GM12878 (cell line): Measurements from ENCODE around the gene PLAC8.
"Not testable (repeated sequence)": the region's sequence is repeated elsewhere in the genome, so short reads cannot be mapped to it uniquely, and the experiment has no call there.

Experiments used
- CHD4 ChIP-seq: fragments of 200-600 bp; sonication (generic); IDR thresholded peaks from 2 replicates; pipeline ENCODE4 v1.6.1; 2016; ENCODE audit warnings: mild to moderate bottlenecking
- CTCF ChIP-seq, 3 experiments: IDR thresholded peaks in 2 of 3; conservative IDR thresholded peaks in 1 of 3; 2 replicates each; pipeline ENCODE4 v1.5.1; 2011; ENCODE audit warnings: low read depth in 3 of 3, low read length in 3 of 3, mild to moderate bottlenecking in 3 of 3, control low read depth in 2 of 3, moderate library complexity in 2 of 3, inconsistent platforms in 1 of 3, mixed read lengths in 1 of 3; ENCODE audit not compliant: control insufficient read depth in 2 of 3, insufficient read depth in 1 of 3; ENCODE audit errors: extremely low read depth in 1 of 3
- EP300 ChIP-seq, 2 experiments: fragments of 150-350 bp in 1 of 2; IDR thresholded peaks; 2 replicates each; pipeline ENCODE4 v1.6.1; 2011 to 2012; ENCODE audit warnings: low read depth in 2 of 2, low read length in 2 of 2, borderline replicate concordance in 1 of 2, improper control_type of control experiment in 1 of 2, inconsistent platforms in 1 of 2; ENCODE audit not compliant: control insufficient read depth in 1 of 2
- EZH2 ChIP-seq: IDR thresholded peaks from 2 replicates; pipeline ENCODE4 v1.6.1; 2012; ENCODE audit warnings: low read depth, mild to moderate bottlenecking, control low read depth, inconsistent platforms, low read length, borderline replicate concordance; ENCODE audit not compliant: control insufficient read depth
- FOXM1 ChIP-seq: IDR thresholded peaks from 2 replicates; pipeline ENCODE4 v1.6.1; 2012; ENCODE audit warnings: low read depth, mild to moderate bottlenecking, inconsistent platforms, low read length, moderate library complexity
- GABPA ChIP-seq: IDR thresholded peaks from 2 replicates; pipeline ENCODE4 v1.6.1; 2014; ENCODE audit warnings: antibody characterized with exemption, low read depth, mild to moderate bottlenecking, inconsistent platforms
- JUNB ChIP-seq: IDR thresholded peaks from 2 replicates; pipeline ENCODE4 v1.6.1; 2016; ENCODE audit warnings: antibody characterized with exemption, mild to moderate bottlenecking
- MEF2A ChIP-seq: IDR thresholded peaks from 2 replicates; pipeline ENCODE4 v1.6.1; 2011; ENCODE audit warnings: low read depth, mild to moderate bottlenecking, low read length, moderate library complexity; ENCODE audit not compliant: insufficient read depth
- NFIC ChIP-seq: IDR thresholded peaks from 2 replicates; pipeline ENCODE4 v1.6.1; 2012; ENCODE audit warnings: low read depth, mild to moderate bottlenecking, inconsistent platforms, low read length, moderate library complexity
- POLR2A ChIP-seq: IDR thresholded peaks from 2 replicates; pipeline ENCODE4 v1.6.1; 2011; ENCODE audit warnings: low read depth, mild to moderate bottlenecking, low read length
- POLR2AphosphoS2 ChIP-seq: IDR thresholded peaks from 2 replicates; pipeline ENCODE4 v1.6.1; 2011; ENCODE audit warnings: low read depth, mild to moderate bottlenecking, low read length, improper control_type of control experiment, moderate library complexity
- SMAD1 ChIP-seq: fragments of 450-650 bp; IDR thresholded peaks from 2 replicates; pipeline ENCODE4 v1.6.1; 2018; ENCODE audit warnings: mild to moderate bottlenecking, low read depth; ENCODE audit not compliant: partially characterized antibody

DNA sequence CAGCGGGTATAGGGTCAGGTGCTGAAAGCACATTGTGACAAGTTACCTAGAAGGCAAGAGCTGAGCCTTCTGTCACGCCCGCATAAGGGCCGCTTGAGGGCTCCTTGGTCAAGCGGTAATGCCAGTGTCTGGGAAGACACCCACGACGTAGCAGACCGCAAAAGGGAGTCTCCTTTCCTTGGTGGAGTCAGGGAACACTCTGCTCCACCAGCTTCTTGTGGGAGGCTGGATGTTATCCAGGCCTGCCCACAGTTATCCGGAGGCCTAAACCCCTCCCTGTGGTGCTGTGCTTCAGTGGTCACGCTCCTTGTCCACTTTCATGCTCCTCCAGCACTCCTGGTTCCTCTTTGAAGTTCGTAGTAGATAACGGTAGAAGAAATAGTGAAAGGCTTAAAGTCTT, 29.6 kb downstream of the PLAC8 start:
- not testable (repeated sequence) for TF ChIP-seq EP300 (IDR thresholded peaks at IDR 0.05; ENCODE audit: borderline replicate concordance in 1 of 2, control insufficient read depth in 1 of 2, low read depth in 2 of 2, low read length in 2 of 2); JUNB; CTCF (IDR thresholded peaks at IDR 0.05 in 2 of 3, conservative IDR thresholded peaks at IDR 0.05 in 1 of 3; ENCODE audit: control insufficient read depth in 2 of 3, extremely low read depth in 1 of 3, insufficient read depth in 1 of 3, low read depth in 3 of 3, low read length in 3 of 3); NFIC; MEF2A; POLR2A; SMAD1; EZH2; GABPA; POLR2AphosphoS2; FOXM1; CHD4
